BJ (cell line): ENCODE measurements around the gene ZNF444. TPM values are rescaled to one million over a fixed set of nuclear protein-coding genes. Genes with fewer than 3 reads are reported as not detected.

ENCODE experiments used
- CTCF ChIA-PET: fragments of 350-600 bp; formaldehyde crosslinking; extraction: SDS; loops from one replicate; lab custom pipeline; 2021; ENCODE audit warnings: antibody characterized with exemption, inconsistent platforms; lab: Yijun Ruan, JAX
- POLR2A ChIA-PET: fragments of 300-600 bp; sonication (Branson Sonifier 250); formaldehyde crosslinking; extraction: SDS; loops from one replicate; lab custom pipeline; 2021; ENCODE audit warnings: antibody characterized with exemption; lab: Charles Lee
- DNase-seq: peaks from one replicate; pipeline ENCODE4 v3.0.0-alpha.2; 2011; ENCODE audit warnings: low read depth
- H3K27me3 ChIP-seq: 2 replicates; pipeline ENCODE4 v1.6.0; 2011; ENCODE audit warnings: low read length; ENCODE audit not compliant: control insufficient read depth, insufficient read depth
- H3K36me3 ChIP-seq: 2 replicates; pipeline ENCODE4 v1.5.1; 2011; ENCODE audit warnings: low read length; ENCODE audit not compliant: control insufficient read depth, insufficient read depth
- H3K4me3 ChIP-seq: 2 replicates; pipeline ENCODE4 v1.5.1; 2011; ENCODE audit warnings: low read depth, mild to moderate bottlenecking, control low read depth, low read length
- polyA plus RNA-seq: library from polyadenylated mRNA; depleted of rRNA; stranded (reverse); fragments of >200 nt; gene quantifications from 2 replicates; pipeline ENCODE4 v1.2.3, GENCODE V29; 2011
- TF ChIP-seq, protein P1 (sequence below): IDR thresholded peaks from 2 replicates; pipeline ENCODE4 v1.5.1; 2011; ENCODE audit warnings: low read depth, mild to moderate bottlenecking, control low read depth, inconsistent platforms, low read length, moderate library complexity; ENCODE audit not compliant: insufficient read depth

The ZNF444 gene
- polyA plus RNA-seq, 1 experiment: 11.5 TPM

GRCh38 chr19:56150358-56150757, 9.3 kb downstream of the ZNF444 start:
- TF ChIP-seq, protein P1, sequence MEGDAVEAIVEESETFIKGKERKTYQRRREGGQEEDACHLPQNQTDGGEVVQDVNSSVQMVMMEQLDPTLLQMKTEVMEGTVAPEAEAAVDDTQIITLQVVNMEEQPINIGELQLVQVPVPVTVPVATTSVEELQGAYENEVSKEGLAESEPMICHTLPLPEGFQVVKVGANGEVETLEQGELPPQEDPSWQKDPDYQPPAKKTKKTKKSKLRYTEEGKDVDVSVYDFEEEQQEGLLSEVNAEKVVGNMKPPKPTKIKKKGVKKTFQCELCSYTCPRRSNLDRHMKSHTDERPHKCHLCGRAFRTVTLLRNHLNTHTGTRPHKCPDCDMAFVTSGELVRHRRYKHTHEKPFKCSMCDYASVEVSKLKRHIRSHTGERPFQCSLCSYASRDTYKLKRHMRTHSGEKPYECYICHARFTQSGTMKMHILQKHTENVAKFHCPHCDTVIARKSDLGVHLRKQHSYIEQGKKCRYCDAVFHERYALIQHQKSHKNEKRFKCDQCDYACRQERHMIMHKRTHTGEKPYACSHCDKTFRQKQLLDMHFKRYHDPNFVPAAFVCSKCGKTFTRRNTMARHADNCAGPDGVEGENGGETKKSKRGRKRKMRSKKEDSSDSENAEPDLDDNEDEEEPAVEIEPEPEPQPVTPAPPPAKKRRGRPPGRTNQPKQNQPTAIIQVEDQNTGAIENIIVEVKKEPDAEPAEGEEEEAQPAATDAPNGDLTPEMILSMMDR: no peak
- no peak for DNase-seq
- peaks cover 15% of the 10 kb centered on the region for H3K36me3 ChIP-seq
- no peak overlapping the region for H3K4me3 ChIP-seq
- H3K27me3 ChIP-seq: no peaks in the 10 kb centered on the region
- ChIA-PET CTCF (no interaction called here), POLR2A (no interaction called here)

DNA sequence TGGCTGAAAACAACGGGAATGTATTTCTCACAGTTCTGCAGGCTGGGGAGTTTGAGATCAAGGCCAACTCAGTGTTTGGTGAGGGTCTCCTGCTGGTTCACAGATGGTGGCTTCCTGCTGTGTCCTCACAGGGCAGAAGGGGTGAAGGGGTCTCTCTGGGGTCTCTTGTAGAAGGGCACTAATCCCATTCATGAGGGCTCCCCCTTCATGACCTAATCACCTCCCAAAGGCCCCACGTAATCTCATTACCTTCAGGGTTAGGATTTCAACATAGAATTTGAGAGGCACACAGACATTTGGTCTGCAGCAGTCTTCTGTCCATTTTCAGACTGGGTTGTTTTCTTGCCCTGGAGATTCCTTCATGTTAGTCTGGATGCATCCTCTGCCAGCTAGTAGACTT, 11.6 kb downstream of the ZNF444 start:
- TF ChIP-seq, protein P1: no peak
- ChIA-PET CTCF (interaction anchor here (0.8 to 1.5 kb wide), 4 partner anchors 19 to 76 kb away, joined by 3 to 7 read pairs (median 4); no protein-coding TSS in a partner anchor), POLR2A (no interaction called here)
- DNase-seq: no peak
- H3K36me3 ChIP-seq: peaks cover 18% of the 10 kb centered on the region
- H3K4me3 ChIP-seq: no peak overlapping the region
- H3K27me3 ChIP-seq: no peaks in the 10 kb centered on the region

DNA sequence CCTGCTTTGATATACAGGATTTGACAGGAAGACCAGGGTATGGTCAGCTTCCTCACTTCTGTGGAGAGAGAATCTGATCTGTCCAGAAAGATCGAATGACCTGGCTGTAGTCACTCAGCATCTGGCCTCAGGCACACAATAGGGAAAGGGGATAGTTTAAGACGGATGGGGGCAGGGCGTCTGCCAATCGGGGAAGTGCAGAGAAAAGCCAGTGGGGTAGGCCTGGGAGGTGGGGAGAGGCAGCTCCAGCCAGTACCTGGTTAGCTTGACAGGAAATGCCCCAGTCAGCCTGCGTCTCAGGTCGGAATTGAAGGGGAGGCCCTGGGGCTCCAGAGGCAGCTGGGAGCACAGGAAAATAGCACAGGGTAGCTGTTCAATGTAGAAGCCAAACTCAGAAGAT, 12.4 kb downstream of the ZNF444 start:
- POLR2A ChIA-PET: no interaction called here
- no peaks in the 10 kb centered on the region for H3K27me3 ChIP-seq
- CTCF ChIA-PET: interaction anchor here (0.8 to 1.1 kb wide), 2 partner anchors 18 to 77 kb away, joined by 3 to 5 read pairs; no protein-coding TSS in a partner anchor
- TF ChIP-seq, protein P1: no peak
- H3K36me3 ChIP-seq: peaks cover 14% of the 10 kb centered on the region
- no peak for DNase-seq
- no peak overlapping the region for H3K4me3 ChIP-seq

- Histone ChIP-seq H3K27me3 (no peaks in the 10 kb centered on the region), H3K4me3 (no peak overlapping the region), H3K36me3 (peaks cover 18% of the 10 kb centered on the region)
- TF ChIP-seq, protein P1: peak; percentile 30
- ChIA-PET POLR2A (no interaction called here), CTCF (interaction anchor here (1.1 to 1.9 kb wide), 4 partner anchors 13 to 81 kb away, joined by 3 to 8 read pairs (median 5); no protein-coding TSS in a partner anchor)
- DNase-seq: no peak
These were observed 14.1 kb downstream of the ZNF444 start for GRCh38 chr19:56155124-56155687.

DNA sequence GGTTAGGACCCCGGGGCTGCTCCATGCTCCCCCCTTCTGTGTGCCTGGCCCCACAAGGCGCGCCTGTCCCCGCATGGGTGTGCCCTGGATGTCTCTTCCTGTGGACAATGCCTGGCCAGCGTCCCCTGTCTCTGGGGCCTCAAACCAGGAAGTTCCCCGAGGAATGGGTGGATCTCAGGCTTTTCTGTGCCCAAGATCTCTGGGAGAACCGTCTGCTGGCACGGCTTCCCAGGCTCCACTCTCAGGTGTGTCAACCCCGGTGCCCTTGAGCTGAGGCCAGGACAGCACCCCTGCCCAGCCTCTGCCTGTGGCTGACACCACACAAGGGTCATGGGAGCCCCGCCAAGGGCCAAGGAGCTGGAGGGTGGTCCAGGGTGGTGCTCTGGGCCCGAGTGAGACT, 15.7 kb downstream of the ZNF444 start:
- TF ChIP-seq, protein P1: no peak
- ChIA-PET POLR2A (no interaction called here), CTCF (interaction anchor here (1.6 to 1.9 kb wide), 2 partner anchors 15 to 80 kb away, joined by 6 to 7 read pairs; no protein-coding TSS in a partner anchor)
- Histone ChIP-seq H3K4me3 (no peak overlapping the region), H3K36me3 (peaks cover 21% of the 10 kb centered on the region), H3K27me3 (no peaks in the 10 kb centered on the region)
- no peak for DNase-seq
